GM18951 (cell line): ENCODE results near the gene NDUFS8.

Experiments
- POLR2A ChIP-seq: IDR thresholded peaks from 4 replicates; pipeline ENCODE4 v1.6.1; 2011; ENCODE audit warnings: mild to moderate bottlenecking; ENCODE audit not compliant: insufficient read length, insufficient read depth; ENCODE audit errors: extremely low read depth
- in situ Hi-C: fragments of 300-500 bp; cut with MboI; formaldehyde crosslinking; loops from one replicate; pipeline ENCODE4 v1.12.0; 2022; ENCODE audit warnings: low sequenced_read_pairs, mixed read lengths, inconsistent platforms; ENCODE audit not compliant: unreplicated experiment

Gene NDUFS8

DNA sequence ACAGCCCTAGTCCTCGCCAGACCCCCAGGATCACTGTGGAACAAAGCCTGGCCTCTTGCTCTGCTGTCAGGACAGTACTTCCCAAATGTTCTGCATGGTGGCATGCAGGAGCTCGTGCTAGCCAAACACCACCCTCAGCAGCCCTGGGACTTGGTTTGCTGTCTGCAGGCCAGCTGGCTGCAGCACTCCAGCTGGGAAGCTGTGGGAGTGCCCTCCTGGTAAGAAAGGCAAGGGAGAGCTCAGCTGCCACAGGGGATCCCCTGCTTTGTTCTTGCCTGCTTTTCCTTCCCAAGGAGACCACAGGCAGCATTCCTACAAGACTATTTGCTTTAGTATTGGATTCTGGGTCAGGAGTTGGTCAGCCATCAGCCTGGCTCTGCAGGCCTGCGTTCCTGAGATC, 36.3 kb downstream of the NDUFS8 start:
- in situ Hi-C loops = no loop called here
- TF ChIP-seq POLR2A = no peak

DNA sequence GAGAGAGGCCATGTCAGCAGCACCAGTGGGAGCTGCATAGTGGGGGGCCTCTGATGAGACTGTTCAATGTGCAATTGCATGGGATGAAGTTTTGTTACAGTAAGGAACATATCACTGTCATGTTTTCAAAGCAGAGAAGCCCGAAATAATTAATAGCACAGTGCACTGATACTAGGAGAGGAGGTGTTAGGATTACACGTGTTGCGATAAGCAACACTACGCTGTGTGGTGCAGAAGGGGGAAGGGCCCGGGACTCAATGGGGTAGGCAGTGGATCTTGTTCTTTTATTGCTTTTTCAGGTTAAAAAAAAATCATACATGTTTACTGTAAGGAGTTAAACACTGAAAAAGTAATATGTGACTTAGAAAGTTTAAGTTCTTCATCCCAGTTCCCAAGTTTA, 37.5 kb downstream of the NDUFS8 start:
- TF ChIP-seq POLR2A = no peak
- in situ Hi-C loops = no loop called here

DNA sequence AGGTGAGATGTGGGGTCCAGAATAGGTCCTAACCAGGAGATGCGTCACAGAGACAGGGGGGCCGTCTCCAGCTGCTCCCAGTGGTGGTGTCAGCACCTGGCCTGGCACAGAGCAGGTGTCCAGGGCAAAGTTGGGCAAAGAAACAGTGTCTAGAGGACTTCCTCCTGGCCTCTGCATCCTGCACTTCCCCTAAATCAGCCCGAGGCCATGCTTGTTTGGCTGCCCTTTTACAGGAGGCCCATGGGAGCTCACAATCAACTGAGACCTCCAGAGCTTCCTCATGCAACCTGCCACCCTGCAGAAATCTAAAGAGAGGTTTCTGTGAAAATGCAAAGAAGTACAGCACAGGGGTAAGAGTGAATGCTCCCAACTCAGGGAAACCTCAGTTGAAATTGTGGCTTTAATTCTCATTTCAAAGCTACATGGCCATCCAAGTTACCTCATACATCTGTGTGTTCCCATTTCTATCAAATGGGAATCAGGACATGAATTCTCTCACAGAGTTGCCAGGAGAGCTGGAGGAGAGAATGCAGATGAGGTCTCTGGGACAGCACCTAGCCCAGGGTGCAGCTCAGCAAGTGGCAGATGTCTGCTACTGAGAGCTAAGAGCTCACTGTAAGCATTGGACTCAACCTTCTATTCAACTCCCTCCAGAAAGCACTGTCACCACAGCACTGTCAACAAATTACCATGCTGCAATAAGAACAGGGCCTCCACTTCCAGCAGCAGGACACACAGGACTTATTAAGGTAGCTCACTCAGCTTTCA, 41.0 kb downstream of the NDUFS8 start:
- in situ Hi-C loops = no loop called here
- TF ChIP-seq POLR2A = no peak

DNA sequence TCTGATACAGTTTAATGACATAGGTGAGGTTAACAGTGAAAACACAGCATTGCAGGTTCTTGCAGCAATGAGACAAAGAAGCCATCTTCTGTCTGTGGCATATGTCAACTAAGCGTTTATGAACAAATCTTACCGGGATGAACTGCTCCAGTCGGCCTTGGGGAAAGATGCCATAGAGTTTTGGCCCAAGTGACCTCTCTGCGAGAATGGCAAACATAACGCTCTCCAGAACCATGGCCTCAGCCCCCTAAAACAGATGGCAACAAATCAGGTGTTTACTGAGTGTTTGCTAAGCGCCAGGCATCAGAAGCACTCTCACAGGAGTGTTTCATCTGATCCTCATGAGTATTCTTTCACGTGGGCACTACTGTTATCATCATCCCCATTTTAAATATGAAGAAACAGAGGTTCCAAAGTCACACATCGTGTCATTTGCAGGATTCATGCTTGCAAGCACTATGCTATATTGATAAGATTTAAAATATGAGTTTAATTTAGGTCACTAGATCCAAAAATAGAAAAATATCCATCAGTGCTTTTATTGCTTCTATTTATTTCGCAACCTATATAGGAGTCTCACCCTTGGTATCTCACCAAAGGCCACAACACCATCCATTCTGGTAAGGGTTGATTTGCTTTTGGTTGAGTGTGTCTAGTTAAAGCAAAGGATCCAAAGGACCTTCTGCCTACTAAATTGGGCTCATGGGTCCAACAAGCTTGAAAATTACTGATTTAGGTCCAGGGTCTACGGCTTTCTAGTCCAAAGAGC, 44.3 kb downstream of the NDUFS8 start:
- no peak for TF ChIP-seq POLR2A
- in situ Hi-C loops = no loop called here

DNA sequence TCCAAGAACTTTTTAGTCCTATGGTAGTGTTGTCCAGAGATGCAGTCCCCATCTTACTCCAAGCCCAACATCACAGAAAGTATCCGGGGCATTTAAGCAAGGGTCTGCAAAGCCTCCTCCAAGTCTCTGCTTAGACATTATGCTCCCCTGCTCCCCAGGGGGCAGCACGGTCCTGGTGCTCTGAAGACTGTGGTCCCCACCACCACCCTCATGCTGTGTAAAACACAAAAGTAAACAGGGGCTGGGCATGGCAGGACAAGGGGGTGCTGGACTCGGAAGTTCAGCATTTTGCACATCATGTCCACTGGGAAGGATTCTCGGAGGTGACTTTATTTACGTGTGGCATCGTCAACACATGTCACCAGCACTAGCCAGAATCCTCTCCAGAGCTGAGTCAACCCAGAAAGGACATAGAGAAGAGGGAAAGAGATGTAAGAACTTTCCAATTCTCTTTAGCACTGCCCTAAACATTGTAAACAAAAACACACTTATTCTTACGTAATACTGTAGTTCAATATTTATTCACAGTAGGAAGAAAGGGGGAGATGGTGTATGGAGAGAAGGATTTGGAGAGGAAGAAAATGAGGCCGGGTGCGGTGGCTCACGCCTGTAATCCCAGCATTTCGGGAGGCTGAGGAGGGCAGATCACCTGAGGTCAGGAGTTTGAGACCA, 46.0 kb downstream of the NDUFS8 start:
- in situ Hi-C loops = no loop called here
- no peak for TF ChIP-seq POLR2A

DNA sequence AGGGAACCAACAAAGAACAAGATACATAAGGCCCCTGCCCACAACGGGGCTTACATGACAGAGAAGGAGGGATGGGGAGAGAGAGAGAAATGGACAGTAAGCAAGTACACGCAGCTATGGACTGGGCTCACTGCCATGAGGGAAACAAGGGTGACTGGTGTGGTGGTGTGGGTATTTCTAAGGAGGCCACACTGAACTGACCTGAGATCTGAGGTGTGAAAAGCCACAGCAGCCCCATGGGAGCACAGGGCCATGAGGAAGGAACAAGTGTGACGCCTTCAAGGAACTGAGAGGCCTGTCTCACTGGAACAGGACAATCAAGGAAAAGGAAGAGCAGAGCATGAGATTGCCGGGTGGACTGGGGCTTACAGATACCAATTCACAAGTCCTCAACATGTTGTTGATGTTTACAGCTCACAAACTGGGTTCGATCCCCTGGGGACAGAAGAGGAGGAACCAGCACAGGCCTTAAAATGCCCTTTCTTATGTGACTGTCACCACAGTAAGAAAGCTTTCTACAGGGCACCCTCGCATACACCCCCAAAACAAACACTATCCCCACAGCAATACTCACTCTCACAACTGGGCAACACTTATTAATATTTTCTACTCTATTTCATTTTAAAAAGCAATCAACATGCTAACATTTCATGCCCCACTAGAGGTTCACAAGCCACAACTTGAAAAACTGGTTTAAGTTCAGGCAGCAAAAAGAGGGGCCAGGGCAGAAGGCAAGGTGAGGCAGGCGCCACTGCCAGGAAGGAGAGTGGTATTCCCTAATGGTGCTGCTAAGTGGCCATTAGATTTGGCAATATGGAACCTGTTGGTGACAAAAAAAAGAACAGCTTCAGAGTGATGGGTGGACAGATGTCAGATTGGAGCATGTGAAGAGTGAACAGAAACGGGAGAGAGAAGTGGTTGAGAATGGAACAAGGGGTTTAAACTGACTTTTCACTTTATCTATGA, 47.4 kb downstream of the NDUFS8 start:
- in situ Hi-C loops = no loop called here
- no peak for TF ChIP-seq POLR2A

DNA sequence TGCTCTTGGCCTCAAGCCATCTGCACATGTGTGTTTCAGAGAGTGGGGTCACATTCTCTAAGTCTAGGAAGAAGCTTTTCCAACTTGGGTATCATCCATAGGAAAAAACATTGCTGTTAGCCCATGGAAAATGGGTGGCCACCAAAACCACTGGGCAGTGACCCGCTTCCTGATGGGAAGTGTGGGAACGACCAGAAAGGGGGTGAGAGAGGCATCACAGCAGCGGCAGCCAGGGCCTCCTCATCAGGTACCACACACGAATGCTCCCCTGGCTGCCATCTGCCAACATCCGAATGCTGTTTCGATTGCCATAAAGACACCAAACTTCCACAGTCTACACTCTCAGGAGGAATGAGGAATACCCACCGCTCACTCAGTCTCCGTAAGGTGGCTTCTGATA, 50.4 kb downstream of the NDUFS8 start:
- in situ Hi-C loops = no loop called here

DNA sequence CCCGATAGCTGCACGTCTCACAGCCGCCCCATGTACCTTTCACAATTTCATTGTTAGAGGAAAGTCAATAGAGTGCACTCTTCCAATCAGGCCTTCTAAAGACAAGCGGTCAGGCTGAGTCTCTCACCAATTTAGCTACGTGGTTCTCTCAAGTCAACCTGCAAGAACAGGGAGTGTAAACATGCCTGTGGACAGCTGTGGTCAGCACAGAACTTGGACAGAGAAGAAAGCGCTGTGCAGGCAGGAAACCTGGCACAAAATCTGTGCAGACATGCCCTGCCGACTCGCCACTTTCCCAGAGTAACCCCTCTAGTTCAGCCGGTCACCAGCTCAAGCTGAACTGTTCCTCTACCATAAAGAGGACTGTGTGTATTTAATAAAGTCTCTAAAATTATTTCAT, 51.2 kb downstream of the NDUFS8 start:
- in situ Hi-C loops = no loop called here

More for the DNA sequence above, 50.4 kb downstream of the NDUFS8 start:
- no peak for TF ChIP-seq POLR2A

DNA sequence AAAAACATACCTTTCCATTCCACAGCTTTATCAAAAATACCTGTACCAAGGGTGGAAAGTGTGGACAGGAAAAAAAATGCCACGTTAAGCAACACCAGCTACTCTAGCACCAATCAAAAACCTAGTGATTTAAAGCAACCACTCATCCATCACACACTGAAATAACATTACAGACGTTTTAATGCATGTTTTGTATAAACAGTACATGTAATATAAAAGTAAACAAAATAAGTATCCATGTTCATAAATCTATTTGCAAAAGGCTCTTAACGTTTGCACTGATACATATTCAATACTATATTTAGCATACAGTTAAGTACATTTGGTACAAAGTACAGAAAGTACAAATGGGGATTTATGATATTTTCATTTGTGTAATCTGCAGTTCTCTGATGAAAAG, 52.0 kb downstream of the NDUFS8 start:
- in situ Hi-C loops = no loop called here
- TF ChIP-seq POLR2A = no peak

More for the DNA sequence above, 51.2 kb downstream of the NDUFS8 start:
- TF ChIP-seq POLR2A = no peak

DNA sequence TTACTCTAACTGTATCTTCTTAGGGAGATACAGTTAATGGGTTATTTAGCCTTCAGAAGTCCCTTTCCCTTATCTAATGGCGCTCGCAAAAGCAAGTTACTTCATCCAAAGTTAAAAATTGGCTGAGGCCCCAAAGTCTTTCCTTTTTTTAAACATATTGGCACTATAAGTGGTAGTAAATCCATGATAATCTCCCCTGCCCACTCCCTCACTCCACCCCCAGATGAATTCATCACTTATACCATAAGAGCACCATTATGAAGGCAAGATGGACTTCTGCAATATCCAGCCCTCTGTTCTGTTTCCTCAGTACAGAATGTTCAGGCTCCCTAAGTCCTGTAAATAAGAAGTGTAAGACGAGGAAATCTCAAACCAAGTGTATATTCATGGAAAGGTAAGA, 53.0 kb downstream of the NDUFS8 start:
- no peak for TF ChIP-seq POLR2A

More for the DNA sequence above, 53.0 kb downstream of the NDUFS8 start:
- in situ Hi-C loops = no loop called here
